Fibroblast of skin of right quadriceps (primary cell): ENCODE data around the gene TBC1D2B.

Experiments
- DNase-seq: peaks from one replicate; pipeline ENCODE4 v3.0.0-alpha.2; 2013

The TBC1D2B gene

DNA sequence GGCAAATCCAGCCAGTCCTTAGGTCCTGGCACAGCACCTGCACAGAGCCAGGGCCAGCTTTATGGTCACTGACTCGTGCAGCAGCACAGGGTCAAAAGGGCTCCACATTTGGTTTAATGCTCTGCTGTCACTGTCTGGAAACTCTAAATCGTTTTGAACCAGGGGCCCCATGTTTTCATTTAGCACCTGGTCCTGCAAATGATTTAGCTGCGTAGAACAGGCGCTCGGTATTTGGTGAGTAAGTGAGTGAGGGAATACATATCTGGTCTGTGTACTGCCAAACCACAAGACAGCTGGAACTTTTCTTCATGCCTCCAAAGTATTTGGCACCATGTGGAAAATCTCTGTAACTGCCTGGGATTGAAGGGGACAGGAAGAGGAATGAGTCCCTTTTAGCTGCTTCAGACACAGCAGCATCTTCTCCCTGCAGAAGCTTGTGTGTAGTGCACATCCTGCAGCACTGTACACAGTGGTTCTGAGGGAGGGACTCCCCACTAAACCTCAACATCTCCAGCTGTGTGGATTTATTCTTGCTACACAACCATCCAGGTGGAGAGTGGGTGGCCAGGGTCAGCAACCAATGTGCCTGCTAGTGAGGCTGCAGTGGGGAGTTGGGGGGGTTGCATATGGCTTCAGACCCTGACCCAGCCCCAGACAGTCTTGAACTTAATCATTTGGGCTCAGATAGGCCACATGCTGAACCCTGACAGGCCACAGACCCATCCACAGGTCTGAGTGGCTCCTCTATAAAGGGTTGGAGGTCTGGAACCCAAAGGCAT lies 15.9 kb upstream of the TBC1D2B start:
- peak; percentile 91 for DNase-seq

DNA sequence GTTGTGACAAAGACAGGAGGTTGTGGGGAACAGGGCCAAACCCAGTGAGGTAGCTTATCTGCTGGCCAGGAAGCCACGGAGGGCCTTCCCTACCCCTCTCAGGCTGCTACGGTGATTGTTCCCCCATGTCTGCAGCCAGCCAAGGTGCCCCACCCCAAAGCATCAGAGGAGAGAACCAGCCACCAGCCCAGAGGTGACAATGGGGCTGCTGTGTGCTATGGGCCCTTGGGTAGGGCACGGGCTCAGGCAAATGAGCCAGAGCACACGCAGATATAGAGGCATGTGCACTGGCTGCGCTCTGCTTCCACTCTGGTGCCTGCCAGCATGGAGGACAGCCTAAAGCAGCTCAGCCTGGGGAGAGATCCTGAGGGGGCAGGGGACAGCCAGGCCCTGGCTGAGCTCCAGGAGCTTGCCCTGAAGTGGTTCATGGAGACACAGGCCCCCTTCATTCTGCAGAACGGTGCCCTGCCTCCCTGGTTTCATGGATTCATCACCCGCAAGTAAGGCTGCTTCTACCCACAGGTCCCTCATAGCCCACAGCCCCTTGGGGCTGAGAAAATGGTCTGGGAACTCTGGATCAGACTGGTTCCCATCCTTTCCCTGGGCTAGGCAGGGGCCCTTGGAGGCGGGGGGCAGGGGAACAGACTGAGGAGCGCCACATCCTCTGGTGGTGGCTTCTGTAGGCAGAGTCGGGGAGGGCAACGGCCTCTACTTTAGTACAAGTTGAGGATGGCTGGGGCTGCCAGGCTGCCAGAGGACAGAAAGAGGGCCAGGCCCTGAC lies 14.9 kb upstream of the TBC1D2B start, which contains the start of gene SH2D7:
TSS of gene SH2D7 (plus strand) at position 301 of the 781 bp plus-strand sequence. CDS start at position 325, 24 bp downstream.
- no peak for DNase-seq

DNA sequence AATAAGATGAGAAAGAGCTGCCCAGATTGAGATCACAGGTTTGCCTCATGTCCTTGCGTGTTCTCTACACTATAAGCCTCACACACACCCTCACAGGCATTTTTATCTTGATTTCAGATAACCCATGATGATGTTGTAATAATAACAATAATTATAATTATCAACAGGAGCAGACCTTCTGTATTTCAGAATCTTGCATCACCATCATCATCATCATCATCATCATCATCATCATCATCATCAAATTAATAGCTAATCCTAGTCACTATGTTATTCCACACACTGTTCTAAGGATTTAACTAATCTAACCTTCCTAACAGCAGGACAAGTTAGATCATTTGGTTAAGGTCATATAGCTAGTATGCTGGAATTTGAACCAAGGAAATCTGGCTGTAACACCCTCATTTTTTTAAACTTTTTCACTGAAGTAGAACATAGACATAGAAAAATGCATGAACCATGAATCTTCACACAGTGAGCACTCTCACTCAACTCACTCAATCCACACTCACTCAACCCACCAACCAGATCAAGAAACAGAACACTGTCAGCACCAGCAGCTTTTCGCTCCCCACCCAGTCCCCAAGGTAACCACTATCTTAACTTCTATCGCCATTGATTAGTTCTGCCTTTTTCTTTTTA lies 13.0 kb upstream of the TBC1D2B start:
- DNase-seq, result peak; percentile 18

DNA sequence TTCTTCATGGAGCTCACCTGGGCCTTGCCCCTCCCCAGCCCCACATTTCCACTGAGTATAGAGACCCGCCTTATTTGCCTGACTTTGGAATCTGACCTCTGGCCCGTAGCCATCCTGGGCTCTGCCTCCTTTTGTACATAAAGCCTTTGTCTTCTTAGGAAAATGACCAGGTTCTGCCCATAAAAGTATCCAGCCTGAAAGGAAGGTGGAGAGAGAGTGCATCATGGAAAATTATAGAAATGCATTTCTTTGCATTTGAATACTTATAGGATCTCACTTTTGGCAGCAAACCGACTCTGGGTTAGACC lies 11.2 kb upstream of the TBC1D2B start:
- DNase-seq, result no peak

DNA sequence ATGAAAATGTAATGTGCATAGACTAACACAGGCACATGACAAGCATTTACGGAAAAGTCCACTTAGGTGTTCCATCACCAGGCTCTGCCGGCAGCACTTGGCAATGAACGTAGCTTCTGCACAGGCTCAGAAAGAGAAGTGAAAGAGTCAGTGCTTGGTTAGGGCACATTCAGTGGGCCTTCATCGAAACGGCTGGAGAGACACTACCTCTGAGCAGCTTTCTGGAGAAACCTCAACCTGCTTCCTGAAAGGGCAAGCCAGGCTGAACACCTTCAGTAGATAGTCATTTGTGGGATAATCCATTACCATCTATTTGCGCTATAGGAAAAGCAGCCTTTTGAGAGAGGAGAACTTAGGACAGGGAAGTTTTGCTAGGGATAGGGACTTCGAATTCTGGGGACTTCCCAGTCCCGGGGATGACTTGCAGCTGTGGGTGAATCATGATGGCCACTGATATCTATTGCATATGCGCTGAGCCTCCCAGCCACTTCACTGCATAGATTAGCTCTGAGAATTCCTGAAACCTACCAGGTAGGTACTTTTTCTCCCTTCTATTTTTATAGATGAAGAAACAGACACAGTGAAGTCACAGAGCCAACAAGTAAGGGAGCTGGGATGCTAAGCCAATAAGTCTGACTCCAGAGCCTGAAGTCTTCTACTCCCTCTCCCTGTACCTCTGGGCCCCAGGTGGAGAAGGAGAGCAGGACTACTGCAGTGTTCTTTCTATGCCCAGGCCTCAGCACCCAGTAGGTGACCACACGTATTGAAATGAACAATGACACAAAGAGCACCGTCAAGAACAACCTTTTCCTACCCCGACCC lies 10.7 kb upstream of the TBC1D2B start:
- no peak for DNase-seq

DNA sequence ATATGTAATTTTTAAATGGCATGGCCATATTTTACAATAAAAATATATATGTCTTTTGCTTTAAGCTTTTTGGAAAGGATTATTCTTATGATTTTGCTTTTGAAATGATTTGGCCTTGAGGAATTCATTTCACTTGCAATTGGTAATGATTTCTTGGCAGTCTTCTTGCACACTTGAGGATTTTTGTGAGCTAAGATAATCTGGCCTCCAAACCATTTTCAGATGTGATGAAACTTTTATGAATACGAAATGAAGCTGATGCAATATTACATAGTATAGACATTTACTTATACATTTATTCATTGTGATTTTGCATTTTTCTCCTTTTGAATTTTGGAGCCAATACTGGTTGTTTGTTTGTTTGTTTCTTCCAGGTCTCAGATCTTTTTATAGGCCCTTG lies 8.4 kb upstream of the TBC1D2B start:
- peak; percentile 93 for DNase-seq

DNA sequence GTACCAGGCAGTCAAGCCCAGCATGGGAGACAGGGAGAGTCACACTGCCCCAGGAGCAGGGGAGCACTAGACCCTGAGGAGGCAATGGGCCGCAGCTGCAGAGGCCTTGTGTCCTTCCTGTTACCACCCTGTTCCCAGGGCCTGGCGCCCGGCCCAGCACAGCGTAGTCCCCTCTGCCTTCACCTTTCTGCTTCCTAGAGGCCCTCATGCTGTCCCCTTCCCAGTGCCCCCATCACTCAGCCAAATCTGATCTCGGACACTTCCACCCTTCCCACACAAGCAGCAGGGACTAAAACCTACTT lies 6.9 kb upstream of the TBC1D2B start:
- DNase-seq, result no peak

DNA sequence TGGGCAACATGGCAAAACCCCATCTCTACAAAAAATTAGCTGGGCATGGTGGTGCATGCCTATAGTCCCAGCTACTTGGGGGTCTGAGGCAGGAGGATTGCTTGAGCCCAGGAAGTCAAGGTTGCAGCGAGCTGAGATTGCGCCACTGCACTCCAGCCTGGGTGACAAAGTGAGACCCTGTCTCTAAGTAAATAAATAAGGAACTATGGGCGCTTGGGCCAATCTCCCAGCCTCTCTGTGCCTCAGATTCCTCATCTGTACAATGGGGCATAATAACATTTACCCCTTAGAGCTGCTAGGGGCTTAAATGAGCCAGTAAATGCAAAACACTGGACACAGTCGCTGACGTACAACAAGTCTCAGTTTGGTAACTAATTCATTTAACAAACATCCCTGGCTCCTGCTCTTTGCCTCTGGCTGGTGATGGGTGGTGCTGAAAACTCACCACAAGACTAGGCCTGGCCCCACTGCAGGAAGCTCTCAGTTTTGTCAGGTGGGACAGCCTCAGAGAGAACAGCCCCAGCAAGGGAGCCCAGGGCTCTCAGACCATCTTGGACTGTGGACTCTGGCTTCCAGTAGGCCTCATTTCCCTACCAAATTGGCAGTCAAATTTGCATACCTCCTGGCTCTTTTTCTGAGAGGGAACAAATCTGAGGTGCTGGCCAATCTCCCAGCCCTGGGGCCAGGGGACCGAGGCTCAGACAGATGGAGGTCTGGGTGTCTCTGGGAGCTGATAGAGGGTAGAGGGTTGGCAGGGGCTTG lies 6.4 kb upstream of the TBC1D2B start:
- no peak for DNase-seq

DNA sequence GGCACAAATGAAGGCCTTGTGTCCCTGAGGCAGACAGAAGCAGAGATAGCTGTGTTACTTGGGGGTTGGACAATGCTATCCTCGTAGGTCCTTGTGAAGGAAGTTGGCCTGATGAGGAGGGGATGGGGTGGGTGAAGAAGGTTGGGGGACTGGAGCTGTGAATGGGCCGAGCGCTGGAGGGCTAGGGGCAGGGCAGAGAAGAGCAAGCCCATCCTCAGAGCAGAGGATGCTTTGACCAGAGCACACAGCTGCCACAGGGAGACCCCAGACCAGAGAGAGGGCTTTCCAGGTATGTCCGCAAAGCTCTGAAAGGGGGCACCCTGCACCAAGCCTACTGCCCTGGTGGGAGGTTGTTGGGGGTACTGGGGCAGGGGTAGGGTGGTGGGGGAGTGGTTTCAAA lies 5.7 kb upstream of the TBC1D2B start:
- DNase-seq, result no peak

DNA sequence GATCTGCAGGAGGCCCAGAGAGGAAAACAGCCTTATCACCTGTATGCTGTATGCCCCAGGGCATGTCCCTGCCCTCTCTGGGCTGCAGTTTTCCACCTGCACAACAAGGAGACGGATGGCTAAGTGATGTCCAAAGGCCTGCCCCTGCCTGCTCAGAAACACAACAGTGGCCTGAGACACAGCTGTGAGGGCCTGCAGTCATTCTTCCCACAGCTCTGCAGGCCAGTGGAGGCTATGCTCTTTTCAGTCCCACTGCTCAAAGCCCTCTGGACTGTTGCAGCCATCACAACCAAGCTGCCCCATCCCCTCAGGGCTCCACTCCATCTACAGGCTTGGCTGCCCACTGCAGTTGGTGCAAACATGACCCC lies 5.2 kb upstream of the TBC1D2B start:
- no peak for DNase-seq

DNA sequence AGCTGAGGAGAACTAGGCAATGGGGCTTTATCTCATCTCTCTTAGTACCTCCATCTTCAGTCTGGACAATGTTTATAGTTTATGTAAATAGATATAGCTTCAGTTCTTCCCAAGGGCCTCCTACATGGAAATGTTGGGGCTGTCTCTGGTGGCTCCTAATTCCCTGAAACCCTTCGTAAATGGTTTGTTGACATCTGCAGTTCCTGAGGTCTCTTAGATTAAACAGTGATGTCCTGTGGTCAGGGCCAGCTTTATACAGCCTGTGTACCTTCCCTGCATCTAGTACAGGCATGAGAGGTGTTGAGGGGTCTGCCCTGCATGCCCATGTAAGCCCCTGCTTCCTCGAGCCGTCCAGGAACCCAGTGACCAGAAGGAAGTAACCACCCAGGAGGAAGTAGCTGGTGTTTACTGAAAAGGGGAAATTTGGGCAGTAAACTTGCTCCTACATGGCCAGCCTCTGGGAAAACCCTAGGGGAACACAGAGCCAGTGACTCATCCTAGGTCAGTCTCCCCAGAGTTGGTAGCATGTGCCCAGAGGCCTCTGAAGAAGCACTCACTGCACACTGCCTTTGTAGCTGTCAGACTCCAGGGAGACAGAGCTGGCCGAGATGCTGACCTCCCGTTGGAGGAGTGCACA lies 4.7 kb upstream of the TBC1D2B start:
- DNase-seq, result no peak

DNA sequence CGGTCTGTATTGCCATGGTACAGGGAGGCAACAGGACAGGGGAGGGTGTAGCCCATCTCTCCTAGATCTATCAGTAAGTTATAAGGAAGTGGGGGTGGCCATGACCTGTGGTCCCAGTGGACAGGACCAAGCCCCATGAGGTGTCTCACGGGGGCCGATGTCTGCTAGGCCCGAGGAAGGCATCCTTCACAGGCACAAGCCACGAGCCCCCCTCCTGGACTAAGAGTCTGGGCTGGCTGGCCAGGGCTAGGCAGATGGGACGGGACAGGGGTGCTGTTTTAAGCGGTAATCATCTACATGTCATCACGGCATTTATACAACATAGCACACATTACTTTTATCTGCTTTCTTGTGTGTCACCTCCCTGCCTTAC lies 2.6 kb upstream of the TBC1D2B start:
- no peak for DNase-seq

DNA sequence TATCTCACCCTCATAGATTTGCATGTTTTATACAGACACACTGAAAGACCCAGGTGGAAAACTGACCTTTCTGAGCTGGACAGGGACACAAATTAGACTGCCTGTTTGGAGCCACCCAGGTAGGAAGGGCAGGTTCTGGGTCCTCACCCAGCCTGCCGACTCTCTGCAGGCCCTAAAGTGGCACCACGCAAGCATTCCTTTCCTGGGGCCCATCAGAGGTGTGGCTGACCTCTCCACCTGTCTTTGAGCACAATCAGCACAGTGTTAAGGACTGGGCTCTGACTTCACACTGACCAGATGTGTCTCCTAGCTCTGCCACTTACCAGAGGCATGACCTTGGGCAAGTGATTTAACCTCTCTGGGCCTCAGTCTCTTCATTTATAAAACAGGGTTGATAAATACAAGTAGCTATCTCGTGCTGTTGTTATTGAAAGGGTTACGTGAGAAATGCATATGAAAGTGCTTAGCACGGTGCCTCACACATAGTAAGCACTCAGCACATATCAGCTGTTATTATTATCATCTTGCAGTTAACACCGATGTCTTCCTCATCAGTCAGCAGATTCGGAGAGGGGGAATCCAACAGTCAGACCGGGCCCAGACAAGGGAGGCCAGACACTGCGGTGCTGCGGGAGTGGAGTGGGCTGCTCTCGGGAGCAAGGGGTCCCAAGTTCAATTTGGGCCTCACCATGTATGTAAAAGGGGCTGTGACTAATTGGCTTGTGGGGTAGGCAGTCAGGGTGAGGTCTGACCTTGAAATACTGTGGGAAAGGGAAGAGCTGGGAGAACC lies 2.0 kb upstream of the TBC1D2B start:
- no peak for DNase-seq

DNA sequence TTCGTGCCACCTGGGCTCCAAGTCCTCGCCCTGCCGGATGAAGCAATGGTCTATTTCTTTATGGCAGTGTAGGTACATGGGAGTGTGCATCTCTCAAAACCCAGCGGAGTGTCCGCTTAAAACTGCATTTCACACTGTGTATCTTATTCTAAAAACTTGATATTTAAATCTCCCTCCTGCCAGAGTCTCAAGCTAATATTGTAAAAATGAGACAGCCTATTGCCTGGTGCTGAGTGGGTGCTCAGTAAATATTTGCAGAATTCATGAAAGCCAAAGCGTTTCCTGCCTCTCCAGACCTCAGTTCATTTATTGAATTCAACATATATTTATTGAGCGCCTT lies 330 bp upstream of the TBC1D2B start:
- no peak for DNase-seq

DNA sequence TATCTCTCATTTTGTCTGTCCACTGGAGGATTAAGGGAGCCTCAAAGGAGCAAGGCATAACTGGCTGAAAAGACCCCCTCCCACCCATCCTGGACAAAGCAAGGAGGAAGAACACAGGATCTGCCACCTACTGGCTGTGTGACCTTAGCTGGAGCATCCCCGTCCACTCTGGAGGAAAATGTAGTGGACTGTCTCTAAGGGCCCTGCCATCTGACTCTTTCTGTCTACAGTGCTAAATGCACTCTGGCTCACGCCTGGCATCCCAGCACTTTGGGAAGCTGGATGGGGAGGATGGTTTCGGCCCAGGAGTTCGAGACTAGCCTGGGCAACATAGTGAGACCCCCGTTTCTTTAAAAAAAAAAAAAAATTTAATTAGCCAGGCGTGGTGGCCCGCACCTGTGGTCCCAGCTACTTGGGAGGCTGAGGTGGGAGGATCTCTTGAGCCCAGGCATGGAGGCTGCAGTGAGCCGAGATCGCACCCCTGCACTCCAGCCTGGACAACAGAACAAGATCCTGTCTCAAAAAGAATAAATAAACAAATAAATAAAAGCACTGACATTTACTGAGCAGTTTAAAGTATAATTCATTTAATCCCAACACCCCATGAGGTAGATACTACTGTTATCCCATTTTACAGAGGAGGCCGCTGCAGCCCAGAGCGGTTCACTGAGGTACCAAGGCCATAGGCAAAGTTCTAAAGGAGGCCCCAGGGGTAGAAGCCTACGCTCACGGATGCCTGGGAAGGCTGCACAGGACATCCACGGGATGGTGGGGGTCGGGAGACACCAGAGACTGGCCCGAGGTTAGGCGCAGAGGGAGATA lies 1.1 kb downstream of the TBC1D2B start:
- no peak for DNase-seq

DNA sequence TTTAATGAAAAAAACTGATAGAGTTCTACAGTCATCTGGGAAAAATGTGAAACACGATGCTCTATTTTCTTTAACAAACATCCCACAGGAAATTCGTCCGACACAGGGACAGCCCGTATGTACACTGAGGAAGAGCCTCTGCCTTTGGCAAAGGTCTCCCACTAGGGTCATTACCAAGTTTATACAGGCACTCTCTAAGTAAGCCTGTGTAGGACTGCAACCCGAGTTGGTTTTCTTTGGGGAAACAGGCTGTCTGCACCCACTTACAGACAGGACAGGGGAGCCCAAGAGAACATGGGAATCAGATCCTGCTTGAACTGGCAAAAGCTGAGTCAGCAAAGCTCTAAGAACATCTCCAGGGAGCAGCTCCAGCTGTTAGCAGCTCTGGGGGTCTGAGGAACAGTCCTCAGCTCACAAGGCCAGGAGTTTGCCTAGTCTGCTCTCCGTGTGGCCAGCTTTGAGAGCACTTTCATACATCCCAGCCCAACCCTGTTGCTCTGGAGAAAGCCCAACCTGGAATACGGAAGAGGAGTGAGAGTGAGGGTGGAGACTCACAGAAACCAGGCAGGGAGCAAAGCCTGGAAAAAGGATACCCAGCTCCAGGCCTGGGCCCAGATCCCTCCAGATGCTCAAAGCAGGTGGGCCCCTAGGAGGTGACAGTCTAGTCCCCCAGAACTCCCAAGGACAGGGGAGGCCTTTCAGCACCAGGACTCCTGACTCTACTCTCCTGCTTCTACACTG lies 1.9 kb downstream of the TBC1D2B start:
- DNase-seq, result peak; percentile 91

DNA sequence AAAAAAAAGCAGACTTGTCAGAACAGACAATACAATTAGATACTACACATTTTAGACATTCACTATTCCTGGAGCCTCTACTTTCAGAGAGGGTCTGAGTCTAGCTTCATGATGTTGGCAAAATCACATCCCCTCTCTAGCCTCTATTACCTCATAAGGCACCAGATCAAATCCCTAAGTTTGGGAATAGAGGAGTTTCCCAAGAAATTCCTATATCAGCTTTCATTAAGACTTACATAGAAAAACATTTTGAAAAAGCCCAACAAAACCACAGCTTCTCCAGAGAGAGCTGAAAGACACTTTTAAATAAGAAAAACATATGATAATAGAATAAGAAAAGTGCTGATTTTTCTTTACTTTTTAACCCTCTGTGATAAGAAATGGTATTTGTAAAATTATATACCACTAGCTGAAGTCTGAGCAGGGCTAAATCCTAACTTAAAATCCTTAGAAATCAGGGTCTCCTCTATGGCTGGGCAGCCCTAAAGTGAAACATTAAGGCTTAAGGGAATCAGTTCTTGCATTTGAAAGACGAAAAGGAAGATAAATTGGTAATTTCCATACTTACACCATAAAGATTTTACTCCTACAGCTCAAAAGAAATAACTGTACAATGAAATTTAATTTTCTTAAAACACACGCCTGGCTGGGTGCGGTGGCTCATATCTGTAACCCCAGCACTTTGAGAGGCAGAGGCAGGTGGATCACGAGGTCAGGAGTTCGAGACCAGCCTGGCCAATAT lies 4.3 kb downstream of the TBC1D2B start:
- DNase-seq, result no peak

DNA sequence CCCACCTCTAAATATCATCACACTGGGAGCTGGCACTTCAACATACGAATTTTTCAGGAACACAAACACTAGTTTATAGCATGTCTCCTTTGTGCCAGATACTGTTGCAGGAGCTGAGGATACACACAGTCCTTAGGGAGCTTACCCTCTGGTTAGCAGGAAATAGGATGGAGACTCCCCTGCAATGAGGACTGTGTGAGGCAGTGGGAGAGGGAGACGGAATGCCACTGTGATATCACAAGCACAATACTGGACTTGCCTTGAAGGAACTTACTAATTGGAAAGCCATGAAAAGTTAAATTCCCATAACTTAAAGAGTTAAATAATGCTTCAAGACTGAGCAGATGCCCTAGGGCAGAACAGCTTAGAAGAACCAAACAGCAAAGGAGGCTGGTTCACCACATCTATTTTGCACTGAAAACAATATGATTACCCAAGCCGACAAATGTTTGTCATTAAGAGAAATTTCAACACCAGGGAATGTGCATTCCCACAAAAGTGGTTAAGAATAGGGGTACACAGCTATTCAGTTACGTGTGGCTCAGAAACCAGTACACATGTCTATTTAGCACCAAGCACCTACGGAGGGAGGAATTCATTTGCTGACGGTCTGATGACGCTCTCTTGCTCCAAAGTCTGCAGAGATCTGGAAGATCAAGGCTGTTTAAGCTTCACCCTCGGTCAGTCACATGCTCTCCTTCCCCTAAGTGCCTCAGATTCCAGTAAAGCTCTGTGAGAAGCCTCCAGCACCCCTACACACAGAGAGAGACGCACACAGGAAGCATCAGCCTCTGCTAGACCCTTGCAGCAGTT lies 5.2 kb downstream of the TBC1D2B start:
- DNase-seq, result peak; percentile 83
